NCI-H82 treated with DMSO at 0.1 percent for 48 hours (cell line): ENCODE results near the gene CEP112.

Source experiments
- DNase-seq: peaks from one replicate; lab custom pipeline; 2025; ENCODE audit not compliant: unreplicated experiment; lab: John Stamatoyannopoulos, UW

The CEP112 gene

DNA sequence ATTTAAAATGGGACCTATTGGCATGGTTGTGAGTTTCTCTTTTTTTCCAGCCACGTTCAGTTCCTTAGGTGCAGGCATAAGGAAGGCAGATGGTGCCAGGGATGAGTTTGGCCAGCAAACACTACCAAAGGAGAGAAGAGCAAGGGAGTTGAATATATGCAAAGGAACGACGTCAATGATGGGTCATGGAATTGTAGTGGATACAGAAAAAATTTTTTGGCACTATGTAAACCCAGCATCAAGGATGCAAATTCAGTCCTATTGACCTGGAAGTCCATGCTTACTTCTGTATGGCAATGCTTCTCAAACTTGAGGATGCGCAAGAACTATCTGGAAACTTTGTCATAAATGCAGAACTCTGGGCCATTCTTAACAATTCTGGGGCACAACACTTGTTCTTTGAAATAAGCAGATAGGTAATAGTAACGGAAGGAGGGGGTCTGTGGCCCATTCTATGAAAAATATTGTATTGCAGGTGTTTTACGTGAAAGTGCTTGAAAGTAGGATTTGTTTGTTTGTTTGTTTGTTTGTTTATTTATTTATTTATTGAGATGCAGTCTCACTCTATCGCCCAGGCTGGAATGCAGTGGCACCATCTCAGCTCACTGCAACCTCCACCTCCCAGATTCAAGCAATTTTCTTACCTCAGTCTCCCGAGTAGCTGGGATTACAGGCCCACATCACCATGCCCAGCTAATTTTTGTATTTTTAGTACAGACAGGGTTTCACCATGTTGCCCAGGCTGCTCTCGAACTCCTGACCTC is 19.3 kb upstream of the CEP112 start:
- no peak for DNase-seq

DNA sequence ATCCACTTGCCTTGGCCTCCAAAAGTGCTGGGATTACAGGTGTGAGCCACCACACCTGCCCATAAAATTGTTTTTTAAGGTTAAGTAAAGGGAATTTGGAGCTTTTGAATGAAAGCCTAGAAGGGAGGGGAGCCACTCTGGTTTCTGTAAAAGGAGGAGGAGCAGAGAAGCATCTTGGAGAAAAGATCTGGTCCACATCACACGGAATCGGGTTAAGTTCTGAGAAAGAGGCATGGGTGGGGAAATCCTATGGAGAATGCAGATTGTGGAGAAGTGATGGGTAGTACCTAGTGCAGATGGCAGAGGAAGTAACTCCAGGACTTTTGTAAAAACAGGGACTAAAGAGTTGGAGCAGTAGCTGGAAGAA is 18.3 kb upstream of the CEP112 start:
- no peak for DNase-seq

DNA sequence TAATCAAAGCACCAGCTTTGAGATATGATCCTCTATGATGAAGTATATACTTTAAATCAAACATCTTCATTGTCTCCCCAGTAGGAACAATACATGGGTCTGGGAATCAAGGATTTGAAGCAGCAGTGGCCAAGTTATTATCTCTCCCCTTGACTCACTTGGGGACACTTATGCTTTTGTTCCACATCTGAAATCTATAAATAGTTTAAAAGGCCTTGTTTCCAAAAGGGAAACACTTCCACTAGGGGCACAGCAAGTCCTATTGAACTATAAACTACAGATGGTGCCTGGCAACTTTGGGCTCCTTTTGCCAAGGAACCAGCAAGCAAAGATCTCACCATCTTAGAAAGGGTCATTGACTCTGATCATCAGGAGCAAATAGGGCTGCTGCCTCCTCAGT is 16.0 kb upstream of the CEP112 start:
- DNase-seq: no peak

GRCh38 chr17:66203274-66204015 is 11.5 kb upstream of the CEP112 start:
- no peak for DNase-seq

DNA sequence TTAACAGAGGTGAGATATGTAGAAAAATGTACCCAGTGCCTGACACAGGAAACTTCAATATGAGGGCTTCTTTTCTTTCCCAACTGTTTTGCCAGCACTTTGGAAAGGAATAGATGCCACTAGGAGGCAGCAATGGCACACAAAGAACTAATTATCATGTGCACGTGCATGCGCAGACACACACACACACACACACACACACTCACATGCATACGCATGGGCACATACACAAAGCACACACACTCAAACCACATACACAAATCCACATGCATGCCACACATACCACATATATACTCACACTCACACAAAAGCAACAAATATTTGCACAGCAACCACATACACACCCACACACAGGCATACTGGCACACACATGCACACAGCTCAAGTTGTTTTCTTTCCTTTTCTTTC is 8.8 kb upstream of the CEP112 start:
- peak; percentile 1 for DNase-seq

DNA sequence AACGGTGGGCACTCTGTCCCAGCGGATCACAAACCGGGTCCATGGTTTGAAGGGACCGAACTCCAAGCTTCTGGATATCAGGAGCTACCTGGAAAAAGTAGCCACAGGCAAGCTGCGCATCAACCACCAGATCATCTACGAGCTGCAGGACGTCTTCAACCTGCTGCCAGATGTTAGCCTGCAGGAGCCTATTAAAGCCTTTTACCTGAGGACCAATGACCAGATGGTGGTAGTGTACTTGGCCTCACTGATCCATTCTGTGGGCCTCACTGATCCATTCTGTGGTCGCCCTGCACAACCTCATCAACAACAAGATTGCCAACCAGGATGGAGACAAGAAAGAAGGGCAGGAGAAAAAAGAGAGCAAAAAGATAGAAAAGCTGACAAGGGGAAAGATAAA is 6.3 kb upstream of the CEP112 start:
- no peak for DNase-seq

- DNase-seq: no peak
These were observed 400 bp upstream of the CEP112 start for GRCh38 chr17:66192378-66192687.

DNA sequence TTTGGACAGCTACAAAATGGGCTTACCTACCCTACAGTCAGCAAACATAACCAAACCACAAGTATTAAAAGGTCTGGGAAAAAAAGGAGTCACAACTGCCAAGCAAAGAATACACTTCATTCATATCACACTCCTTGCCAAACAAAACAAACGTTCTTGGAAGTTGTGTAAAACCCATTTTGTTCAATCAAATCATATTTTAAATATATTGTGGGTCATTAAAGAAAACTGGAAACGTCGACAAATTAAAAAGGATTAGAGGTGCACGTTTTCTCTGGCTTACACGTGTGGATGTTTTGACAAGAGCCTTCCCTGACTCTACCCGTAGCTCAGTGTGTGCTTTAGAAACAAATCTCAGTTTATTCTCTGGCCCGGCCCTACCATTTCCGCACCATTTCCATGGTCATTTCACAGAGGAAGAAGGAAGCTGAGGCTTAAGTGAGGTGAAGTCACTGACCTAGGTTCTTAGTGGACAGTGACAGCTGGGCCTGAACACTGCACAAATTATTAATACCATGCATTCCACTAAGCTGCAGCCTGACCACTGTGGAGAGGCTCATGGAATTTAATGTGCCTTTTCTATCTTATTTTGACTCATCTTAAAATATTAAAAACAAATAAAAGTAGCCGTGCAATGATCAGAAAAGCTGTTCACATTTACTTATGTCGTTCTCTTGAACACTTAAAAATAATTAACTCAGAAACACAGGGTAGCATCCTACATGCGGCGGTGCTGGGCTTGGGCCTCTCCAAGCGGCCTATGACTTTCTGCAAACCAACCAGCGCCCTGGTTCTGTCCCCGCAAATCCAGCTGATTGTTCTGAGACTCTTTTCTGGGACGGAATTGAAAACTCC is 968 bp downstream of the CEP112 start:
- peak; percentile 8 for DNase-seq

- DNase-seq: no peak
These were observed 4.2 kb downstream of the CEP112 start for GRCh38 chr17:66187718-66188117.

- DNase-seq: no peak
These were observed 6.1 kb downstream of the CEP112 start for GRCh38 chr17:66185862-66186261.

- no peak for DNase-seq
These were observed 7.5 kb downstream of the CEP112 start for GRCh38 chr17:66184392-66184791.

DNA sequence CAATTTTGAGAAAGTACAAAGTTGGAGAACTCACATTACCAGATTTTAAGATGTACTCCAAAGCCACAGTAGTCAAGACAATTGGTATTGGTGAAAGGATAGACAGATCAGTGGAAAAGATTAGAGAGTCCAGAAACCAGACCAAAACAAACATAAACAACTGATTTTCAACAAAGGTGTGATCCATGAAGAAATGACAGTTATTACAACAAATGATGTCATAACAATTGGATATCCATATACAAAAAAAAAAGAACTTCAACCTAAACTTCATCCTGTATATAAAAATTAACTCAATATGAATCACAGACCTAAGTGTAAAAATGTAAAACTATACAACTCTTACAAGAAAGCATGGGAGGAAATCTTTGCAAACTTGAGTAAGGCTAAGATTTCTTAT is 8.4 kb downstream of the CEP112 start:
- no peak for DNase-seq

- no peak for DNase-seq
These were observed 13.3 kb downstream of the CEP112 start for GRCh38 chr17:66178642-66179041.

DNA sequence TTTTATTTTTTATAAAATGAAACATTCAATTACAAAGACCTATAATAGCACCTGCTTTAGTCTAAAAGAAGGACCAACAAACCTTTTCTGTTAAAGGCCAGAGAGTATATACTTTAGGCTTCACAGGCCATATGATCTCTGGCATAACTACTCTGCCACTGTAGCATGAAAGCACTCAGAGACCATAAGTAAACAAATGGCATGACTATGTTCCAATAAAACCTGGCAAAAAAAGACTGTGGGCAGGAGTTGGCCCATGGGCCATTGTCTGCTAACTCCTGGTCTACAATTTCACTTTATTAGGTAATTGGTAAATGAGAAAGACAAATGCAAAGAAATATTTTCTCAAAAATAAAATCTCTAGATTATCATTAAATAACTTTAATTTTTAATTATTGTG is 14.9 kb downstream of the CEP112 start:
- no peak for DNase-seq

DNA sequence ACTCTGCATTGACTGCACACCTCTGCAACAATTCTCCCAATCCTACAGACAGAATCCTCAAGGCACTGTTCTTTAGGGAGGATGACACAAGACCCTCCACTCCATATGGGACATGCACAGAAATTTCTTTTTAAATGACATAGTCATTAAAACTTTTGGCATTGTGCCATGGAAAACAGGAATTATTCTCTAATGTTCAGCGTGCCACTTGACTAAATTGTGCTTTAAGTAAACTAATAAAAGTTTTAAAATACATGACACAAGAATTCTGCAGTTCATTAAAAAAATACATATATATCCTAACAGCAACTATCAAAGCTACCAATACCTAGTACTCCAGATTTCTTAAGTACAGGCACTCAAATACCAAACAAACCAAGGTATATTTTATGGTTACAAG is 16.0 kb downstream of the CEP112 start:
- no peak for DNase-seq

DNA sequence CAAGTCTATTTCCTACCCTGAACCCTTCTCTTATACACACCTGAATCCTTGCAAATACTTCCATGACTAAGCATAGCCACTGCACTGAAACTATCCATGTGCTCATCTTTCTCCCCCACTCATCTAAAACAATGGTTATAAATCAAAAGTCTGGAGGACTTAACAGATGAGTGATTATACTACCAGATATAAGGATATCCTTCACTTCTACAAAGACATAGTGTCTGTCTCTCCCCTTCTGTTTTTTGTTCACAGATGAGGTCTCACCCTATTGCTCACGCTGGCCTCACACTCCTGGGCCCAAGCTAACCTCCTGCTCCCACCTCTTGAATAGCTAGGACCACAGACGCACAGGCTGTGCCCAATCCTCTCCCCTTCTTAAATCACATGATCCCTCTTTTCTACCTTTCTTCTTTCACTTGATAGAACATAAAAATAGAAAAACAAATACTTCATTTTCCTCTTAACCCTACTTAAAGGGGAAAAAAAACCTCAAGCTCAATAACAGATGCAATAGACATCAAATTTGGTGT is 19.2 kb downstream of the CEP112 start:
- no peak for DNase-seq

- DNase-seq: no peak
These were observed 19.8 kb downstream of the CEP112 start for GRCh38 chr17:66172144-66172543.

GRCh38 chr17:66171692-66172091 is 20.2 kb downstream of the CEP112 start:
- DNase-seq: no peak

DNA sequence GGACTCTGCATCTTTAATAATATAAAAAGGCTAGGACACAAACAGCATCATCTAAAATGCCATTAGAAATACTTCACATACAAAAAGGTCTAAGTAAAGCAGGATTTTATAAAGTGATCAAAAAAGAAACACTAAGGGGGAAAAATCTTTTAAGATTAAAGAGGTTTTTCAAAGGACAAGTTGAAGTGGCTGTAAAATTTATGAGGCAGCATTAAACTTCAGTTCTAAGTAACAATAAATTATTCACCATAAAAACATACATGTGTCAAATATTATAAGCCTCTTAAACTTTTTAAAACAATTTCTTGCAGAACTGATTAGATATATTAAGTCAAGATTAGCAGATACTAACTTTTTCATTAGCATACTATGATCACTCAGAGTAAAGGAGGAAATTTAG is 20.8 kb downstream of the CEP112 start:
- no peak for DNase-seq

- no peak for DNase-seq
These were observed 22.1 kb downstream of the CEP112 start for GRCh38 chr17:66169839-66170238.

DNA sequence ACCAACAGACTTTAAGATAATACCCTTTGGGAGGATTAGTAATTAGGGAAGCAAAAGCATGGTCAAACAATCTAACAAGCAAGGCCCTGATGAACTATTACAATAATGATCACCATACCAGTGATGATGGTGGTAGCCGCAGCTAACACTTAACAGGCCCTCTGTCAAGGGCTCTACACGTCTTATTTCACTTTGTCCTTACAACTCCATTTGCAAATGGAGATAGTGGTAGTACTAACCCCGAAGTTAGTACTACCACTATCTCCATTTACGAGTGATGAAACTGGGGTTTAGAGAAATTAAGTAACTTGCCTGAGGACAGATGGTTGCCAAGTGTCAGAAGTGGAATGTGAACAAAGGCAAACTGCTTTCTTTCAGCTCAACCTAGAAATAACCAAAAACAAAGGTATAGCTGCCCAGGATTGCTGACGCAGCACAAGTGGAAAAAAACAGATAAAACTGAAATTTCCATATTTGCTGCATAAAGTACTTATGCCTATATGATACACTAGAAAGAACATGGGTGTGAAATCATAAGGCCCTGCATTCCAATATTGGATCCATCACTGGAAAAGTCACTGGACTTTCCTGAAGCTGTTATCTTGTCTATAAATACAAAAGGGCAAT is 24.6 kb downstream of the CEP112 start:
- DNase-seq: no peak
